ENCODE data around the gene ZNF512.

ZNF512 gene

DNA sequence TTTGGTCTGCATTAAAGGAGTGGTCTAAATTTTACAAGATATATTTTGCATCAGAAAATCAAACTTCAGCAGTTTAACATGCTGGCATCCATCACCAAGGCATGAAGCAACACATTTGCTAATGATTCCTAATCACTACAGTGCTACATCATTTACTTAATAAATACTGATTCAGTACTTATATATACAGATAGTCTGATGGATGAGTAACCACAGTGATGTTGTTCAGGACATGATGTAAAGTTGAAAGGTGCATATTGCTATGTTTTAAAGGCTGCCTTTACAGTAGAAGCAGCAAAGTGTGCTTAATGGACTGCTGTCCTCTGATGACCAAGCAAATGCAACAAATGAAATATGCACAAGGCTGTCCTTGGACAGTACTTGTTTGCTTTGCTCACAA, 69.5 kb downstream of the ZNF512 start:
- no peaks in the 10 kb centered on the region for H3K9me3 Mint-ChIP-seq
- H3K4me1 Mint-ChIP-seq, result peaks cover 5% of the 10 kb centered on the region
- ATAC-seq (replicated peaks; ENCODE audit: extremely low read depth, poor library complexity, severe bottlenecking), result no peak
- H3K27ac Mint-ChIP-seq (ENCODE audit: low read depth), result no peak overlapping the region
- DNase-seq (ENCODE audit: low spot score in 2 of 2), result no peak
- H3K4me3 Mint-ChIP-seq, result no peak overlapping the region
- peaks cover 61% of the 10 kb centered on the region for H3K36me3 Mint-ChIP-seq (ENCODE audit: insufficient read depth)
- no peaks in the 10 kb centered on the region for H3K27me3 Mint-ChIP-seq

GRCh38 chr2:27652790-27653189, 69.9 kb downstream of the ZNF512 start:
- Mint-ChIP-seq H3K27me3 (no peaks in the 10 kb centered on the region), H3K27ac (ENCODE audit: low read depth) (no peak overlapping the region), H3K4me1 (peaks cover 5% of the 10 kb centered on the region), H3K4me3 (no peak overlapping the region), H3K9me3 (no peaks in the 10 kb centered on the region), H3K36me3 (ENCODE audit: insufficient read depth) (peaks cover 58% of the 10 kb centered on the region)
- no peak for ATAC-seq (replicated peaks; ENCODE audit: extremely low read depth, poor library complexity, severe bottlenecking)
- DNase-seq (ENCODE audit: low spot score in 2 of 2), result no peak

DNA sequence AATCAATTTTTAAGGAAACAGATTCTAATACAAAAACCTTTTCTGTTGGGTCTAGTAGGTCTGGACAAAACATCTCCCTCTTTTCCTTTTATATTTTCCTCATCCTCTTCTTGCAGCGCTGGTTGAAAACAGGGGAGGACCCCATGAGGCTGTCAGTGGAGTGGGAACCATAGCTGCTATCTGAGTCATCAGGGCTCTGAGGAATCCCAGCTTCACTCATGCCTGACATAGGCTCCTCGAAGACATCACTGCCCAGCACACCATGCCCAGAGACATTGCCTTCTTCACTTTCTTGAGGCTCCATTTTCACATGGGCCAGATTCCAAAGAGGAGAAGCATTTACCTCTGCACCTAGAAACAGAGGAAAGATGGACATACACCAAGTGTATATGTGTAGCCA, 70.6 kb downstream of the ZNF512 start:
- no peak overlapping the region for H3K4me3 Mint-ChIP-seq
- H3K4me1 Mint-ChIP-seq, result peaks cover 5% of the 10 kb centered on the region
- ATAC-seq (replicated peaks; ENCODE audit: extremely low read depth, poor library complexity, severe bottlenecking) (no peak), DNase-seq (ENCODE audit: low spot score in 2 of 2) (no peak)
- peaks cover 52% of the 10 kb centered on the region for H3K36me3 Mint-ChIP-seq (ENCODE audit: insufficient read depth)
- no peaks in the 10 kb centered on the region for H3K9me3 Mint-ChIP-seq
- H3K27me3 Mint-ChIP-seq, result no peaks in the 10 kb centered on the region
- no peak overlapping the region for H3K27ac Mint-ChIP-seq (ENCODE audit: low read depth)

DNA sequence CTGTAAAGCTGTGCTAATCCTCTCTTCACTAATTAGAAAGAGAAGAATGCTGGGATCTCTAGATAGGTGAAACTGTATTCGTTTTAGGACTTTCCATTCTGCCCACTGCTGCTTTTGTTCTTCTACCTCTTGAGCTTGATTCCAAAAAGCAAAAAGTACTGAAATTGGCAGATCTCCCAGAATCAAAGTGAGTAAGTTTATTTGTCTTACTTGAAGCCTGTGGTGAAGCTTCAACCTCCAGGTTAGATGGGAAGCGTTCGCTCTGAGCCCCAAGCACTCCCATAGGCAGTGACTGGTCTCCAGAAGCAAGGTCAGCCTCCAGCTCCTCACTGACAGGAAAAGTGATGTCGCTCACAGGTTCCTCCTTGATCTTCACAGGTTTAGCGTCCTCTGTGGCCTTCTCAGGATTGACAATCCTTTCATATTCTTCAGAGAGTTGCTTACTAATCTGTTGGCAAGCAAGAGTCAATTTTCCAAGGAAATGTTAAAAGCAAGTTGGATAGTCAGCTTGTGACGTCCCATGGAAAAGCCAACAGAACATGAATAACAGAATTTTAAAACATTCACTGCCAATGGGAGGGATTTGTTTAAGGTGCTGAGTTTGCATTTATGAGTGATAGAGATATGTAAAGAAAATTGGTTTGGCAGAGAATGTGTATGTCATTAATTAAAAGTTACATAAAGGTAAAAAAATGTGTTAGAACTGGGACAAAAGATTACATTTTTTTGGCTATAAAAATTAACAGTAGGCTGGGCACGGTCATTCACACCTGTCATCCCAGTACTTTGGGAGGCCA, 72.5 kb downstream of the ZNF512 start:
- Mint-ChIP-seq H3K4me1 (peaks cover 13% of the 10 kb centered on the region), H3K4me3 (no peak overlapping the region), H3K27me3 (no peaks in the 10 kb centered on the region), H3K9me3 (no peaks in the 10 kb centered on the region), H3K36me3 (ENCODE audit: insufficient read depth) (peaks cover 53% of the 10 kb centered on the region), H3K27ac (ENCODE audit: low read depth) (no peak overlapping the region)
- ATAC-seq (replicated peaks; ENCODE audit: extremely low read depth, poor library complexity, severe bottlenecking), result no peak
- DNase-seq (ENCODE audit: low spot score in 2 of 2), result no peak

- H3K27me3 Mint-ChIP-seq, result no peaks in the 10 kb centered on the region
- DNase-seq (ENCODE audit: low spot score in 2 of 2), result no peak
- H3K4me3 Mint-ChIP-seq, result peak overlapping the region; percentile 18
- H3K27ac Mint-ChIP-seq (ENCODE audit: low read depth), result peak overlapping the region; percentile 55
- H3K9me3 Mint-ChIP-seq, result no peaks in the 10 kb centered on the region
- H3K4me1 Mint-ChIP-seq, result peaks cover 46% of the 10 kb centered on the region
- H3K36me3 Mint-ChIP-seq (ENCODE audit: insufficient read depth), result peaks cover 57% of the 10 kb centered on the region
- no peak for ATAC-seq (replicated peaks; ENCODE audit: extremely low read depth, poor library complexity, severe bottlenecking)
Observed at GRCh38 chr2:27661371-27661770, 78.5 kb downstream of the ZNF512 start.

- peak within 1 kb of the TSS; percentile 99 for H3K4me3 Mint-ChIP-seq
- H3K27me3 Mint-ChIP-seq, result no peaks in the 10 kb centered on the region
- peaks cover 69% of the 10 kb centered on the region for H3K36me3 Mint-ChIP-seq (ENCODE audit: insufficient read depth)
- ATAC-seq (replicated peaks; ENCODE audit: extremely low read depth, poor library complexity, severe bottlenecking) (peak; percentile 85), DNase-seq (ENCODE audit: low spot score in 2 of 2) (peak; percentile 70 to 77)
- peak within 1 kb of the TSS; percentile 98 for H3K27ac Mint-ChIP-seq (ENCODE audit: low read depth)
- no peaks in the 10 kb centered on the region for H3K9me3 Mint-ChIP-seq
- peaks cover 46% of the 10 kb centered on the region for H3K4me1 Mint-ChIP-seq
Observed at GRCh38 chr2:27663285-27664153, 80.7 kb downstream of the ZNF512 start, which contains the start of the genes SLC4A1AP and SUPT7L. Gene SLC4A1AP, plus strand, starts transcription at chr2:27663889. Its CDS starts 26 bp downstream, at chr2:27663915. Gene SUPT7L, minus strand, starts transcription at chr2:27663614. Its CDS starts 1,422 bp downstream, at chr2:27662192.

DNA sequence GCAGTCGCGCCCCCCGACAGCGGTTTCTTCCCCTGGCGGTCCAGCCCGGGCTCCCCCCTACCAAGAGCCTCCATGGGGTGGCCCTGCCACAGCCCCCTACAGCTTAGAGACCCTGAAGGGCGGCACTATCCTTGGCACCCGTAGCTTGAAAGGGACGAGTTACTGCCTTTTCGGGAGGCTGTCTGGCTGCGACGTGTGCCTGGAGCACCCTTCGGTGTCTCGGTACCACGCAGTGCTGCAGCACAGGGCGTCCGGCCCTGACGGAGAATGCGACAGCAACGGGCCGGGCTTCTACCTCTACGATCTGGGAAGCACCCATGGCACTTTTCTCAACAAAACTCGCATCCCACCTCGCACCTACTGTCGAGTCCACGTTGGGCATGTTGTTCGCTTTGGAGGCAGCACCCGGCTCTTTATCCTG, 81.3 kb downstream of the ZNF512 start:
- peak overlapping the region; percentile 98 for H3K27ac Mint-ChIP-seq (ENCODE audit: low read depth)
- no peaks in the 10 kb centered on the region for H3K9me3 Mint-ChIP-seq
- peaks cover 44% of the 10 kb centered on the region for H3K4me1 Mint-ChIP-seq
- DNase-seq (ENCODE audit: low spot score in 2 of 2) (no peak), ATAC-seq (replicated peaks; ENCODE audit: extremely low read depth, poor library complexity, severe bottlenecking) (peak; percentile 14)
- peaks cover 72% of the 10 kb centered on the region for H3K36me3 Mint-ChIP-seq (ENCODE audit: insufficient read depth)
- H3K27me3 Mint-ChIP-seq, result no peaks in the 10 kb centered on the region
- peak overlapping the region; percentile 99 for H3K4me3 Mint-ChIP-seq

- peaks cover 38% of the 10 kb centered on the region for H3K4me1 Mint-ChIP-seq
- H3K36me3 Mint-ChIP-seq (ENCODE audit: insufficient read depth), result peaks cover 69% of the 10 kb centered on the region
- no peak for ATAC-seq (replicated peaks; ENCODE audit: extremely low read depth, poor library complexity, severe bottlenecking)
- peak overlapping the region; percentile 98 for H3K27ac Mint-ChIP-seq (ENCODE audit: low read depth)
- no peak for DNase-seq (ENCODE audit: low spot score in 2 of 2)
- no peaks in the 10 kb centered on the region for H3K27me3 Mint-ChIP-seq
- peak overlapping the region; percentile 99 for H3K4me3 Mint-ChIP-seq
- no peaks in the 10 kb centered on the region for H3K9me3 Mint-ChIP-seq
Observed at GRCh38 chr2:27664622-27665363, 82.0 kb downstream of the ZNF512 start.

GRCh38 chr2:27667446-27667845, 84.6 kb downstream of the ZNF512 start:
- no peak for DNase-seq (ENCODE audit: low spot score in 2 of 2)
- peaks cover 36% of the 10 kb centered on the region for H3K4me1 Mint-ChIP-seq
- H3K36me3 Mint-ChIP-seq (ENCODE audit: insufficient read depth), result peaks cover 70% of the 10 kb centered on the region
- H3K27ac Mint-ChIP-seq (ENCODE audit: low read depth), result no peak overlapping the region
- H3K4me3 Mint-ChIP-seq, result no peak overlapping the region
- H3K27me3 Mint-ChIP-seq, result no peaks in the 10 kb centered on the region
- ATAC-seq (replicated peaks; ENCODE audit: extremely low read depth, poor library complexity, severe bottlenecking), result no peak
- no peaks in the 10 kb centered on the region for H3K9me3 Mint-ChIP-seq

DNA sequence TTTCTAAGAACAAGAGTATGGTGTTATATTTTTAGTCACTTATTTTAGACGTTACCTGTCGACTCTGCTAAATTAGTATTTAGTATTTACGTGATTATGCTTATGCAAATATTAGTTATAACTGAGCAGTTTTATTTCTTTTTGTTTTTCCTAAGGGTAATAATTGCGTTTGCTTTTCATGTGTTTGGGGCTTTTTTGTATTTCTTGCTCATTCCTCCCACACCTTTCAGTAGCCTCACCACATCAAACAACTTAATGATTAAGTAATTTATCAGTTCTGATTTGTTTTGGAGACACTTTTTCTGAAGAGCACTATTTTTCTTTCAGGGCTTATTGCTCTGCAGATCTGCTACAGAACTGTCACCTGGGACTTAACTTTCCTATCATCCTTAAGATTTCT, 88.4 kb downstream of the ZNF512 start:
- no peak overlapping the region for H3K4me3 Mint-ChIP-seq
- no peaks in the 10 kb centered on the region for H3K9me3 Mint-ChIP-seq
- H3K4me1 Mint-ChIP-seq, result peaks cover 21% of the 10 kb centered on the region
- ATAC-seq (replicated peaks; ENCODE audit: extremely low read depth, poor library complexity, severe bottlenecking), result no peak
- no peaks in the 10 kb centered on the region for H3K27me3 Mint-ChIP-seq
- DNase-seq (ENCODE audit: low spot score in 2 of 2), result no peak
- peaks cover 74% of the 10 kb centered on the region for H3K36me3 Mint-ChIP-seq (ENCODE audit: insufficient read depth)
- H3K27ac Mint-ChIP-seq (ENCODE audit: low read depth), result no peak overlapping the region

Data from central memory CD8-positive, alpha-beta T cell (primary cell).